D721Med (cell line): ENCODE results near the gene SRPK2.

Experiments used
- DNase-seq: peaks from one replicate; pipeline ENCODE4 v3.0.0; 2011; ENCODE audit warnings: low spot score; ENCODE audit not compliant: insufficient read length
- FAIRE-seq: peaks from 2 replicates; lab custom pipeline; 2011; peaks lifted over from hg19 to GRCh38; lab: Jason Lieb, UNC
- CTCF ChIP-seq: IDR thresholded peaks from 2 replicates; pipeline ENCODE4 v1.5.1; 2012; ENCODE audit warnings: mild to moderate bottlenecking, control low read depth; ENCODE audit not compliant: insufficient read depth; ENCODE audit errors: missing control alignments

SRPK2 gene

GRCh38 chr7:105213611-105214010 is 175.1 kb downstream of the SRPK2 start:
- no peak for FAIRE-seq
- no peak for DNase-seq
- TF ChIP-seq CTCF, result no peak

- FAIRE-seq (no peak), DNase-seq (no peak)
- TF ChIP-seq CTCF, result no peak
Measured at GRCh38 chr7:105212212-105212611, 176.5 kb downstream of the SRPK2 start.

GRCh38 chr7:105210721-105211205 is 178.0 kb downstream of the SRPK2 start:
- no peak for TF ChIP-seq CTCF
- DNase-seq (no peak), FAIRE-seq (no peak)

- FAIRE-seq (no peak), DNase-seq (no peak)
- TF ChIP-seq CTCF, result no peak
Measured at GRCh38 chr7:105209870-105210269, 178.9 kb downstream of the SRPK2 start.

GRCh38 chr7:105209433-105209832 is 179.3 kb downstream of the SRPK2 start:
- FAIRE-seq, result no peak

GRCh38 chr7:105206985-105207384 is 181.7 kb downstream of the SRPK2 start:
- DNase-seq (no peak), FAIRE-seq (no peak)
- no peak for TF ChIP-seq CTCF

More at GRCh38 chr7:105209433-105209832, 179.3 kb downstream of the SRPK2 start:
- no peak for TF ChIP-seq CTCF
- DNase-seq, result no peak

- FAIRE-seq, result no peak
- DNase-seq, result no peak
- TF ChIP-seq CTCF, result no peak
Measured at GRCh38 chr7:105205592-105206237, 183.0 kb downstream of the SRPK2 start.
